ENCODE measurements around the gene MRPL20.
"Not testable (repeated sequence)": the region's sequence is repeated elsewhere in the genome, so short reads cannot be mapped to it uniquely, and the experiment has no call there.

The MRPL20 gene

DNA sequence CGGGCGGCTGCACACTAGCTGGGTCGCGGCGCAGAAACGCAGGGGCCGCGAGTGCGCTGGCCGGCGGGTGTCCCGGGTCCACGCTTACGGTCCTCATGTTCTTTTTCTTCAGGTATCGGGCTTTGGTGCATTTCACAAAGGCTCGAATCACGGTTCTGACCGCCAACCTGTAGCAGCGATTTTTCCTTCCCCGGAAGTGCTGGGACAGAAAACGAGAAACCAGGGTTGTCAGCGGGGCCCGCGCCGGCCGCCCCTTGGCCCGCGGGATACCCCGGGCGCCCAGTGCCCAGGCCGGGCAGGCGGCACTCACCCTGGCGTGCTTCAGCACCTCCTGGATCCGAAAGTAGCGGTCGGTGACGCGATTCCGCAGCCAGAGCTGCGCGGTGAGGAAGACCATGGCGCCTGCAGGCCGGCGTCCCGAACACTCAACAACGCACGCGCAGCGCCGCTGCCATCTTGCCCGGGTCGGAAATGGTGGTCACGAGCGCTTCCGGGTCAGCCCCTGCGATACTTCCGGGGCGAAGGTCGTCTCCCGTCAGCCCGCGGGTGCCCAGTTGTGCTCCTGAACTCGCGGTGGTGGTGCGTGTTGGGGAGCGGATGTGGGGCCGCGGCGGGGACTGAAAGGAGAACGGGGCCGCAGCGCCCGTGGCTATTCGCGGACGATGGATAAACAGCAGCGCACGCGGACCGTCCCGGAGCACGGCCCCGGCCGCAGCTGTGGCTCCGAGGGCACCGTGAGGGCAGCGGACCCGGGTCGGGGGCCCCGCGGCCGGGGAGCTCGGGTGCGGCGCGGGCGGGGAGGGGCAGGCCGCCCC is at the start of gene MRPL20:
TSS of gene MRPL20 (minus strand) at position 473 of the 815 bp plus-strand sequence. CDS start at position 397, 76 bp downstream.
- DNase-seq (ENCODE audit: low read depth in 2 of 2) = peak; percentile 92 to 94

DNA sequence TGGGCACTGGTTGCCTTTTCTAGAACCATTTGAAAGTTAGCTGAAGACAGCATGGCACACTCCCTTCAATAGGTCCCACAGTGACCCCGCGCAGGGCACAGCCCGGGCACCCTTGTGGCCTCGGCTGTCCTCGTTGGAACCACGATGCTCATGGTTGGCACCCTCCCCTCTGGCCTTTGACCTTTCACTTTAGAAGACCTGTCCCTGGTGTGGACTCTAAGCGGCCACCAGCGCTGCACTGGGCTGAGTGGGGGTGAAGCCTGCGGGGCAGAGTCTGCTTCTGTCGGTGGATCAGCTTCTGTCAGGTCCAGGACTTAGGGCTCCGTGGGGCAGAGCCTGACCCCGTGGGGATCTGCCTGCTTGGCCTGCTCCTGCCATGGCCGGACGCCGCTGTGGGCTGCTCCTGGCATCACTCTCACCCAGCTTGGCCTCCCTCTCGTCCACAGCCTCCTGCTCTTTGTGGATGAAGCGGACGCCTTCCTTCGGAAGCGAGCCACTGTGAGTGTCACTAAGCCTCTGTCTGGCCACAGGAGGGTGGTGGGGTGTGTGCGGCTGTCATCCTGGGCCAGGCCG is 49.7 kb upstream of the MRPL20 start:
- DNase-seq (ENCODE audit: low read depth in 2 of 2) = not testable (repeated sequence)

DNA sequence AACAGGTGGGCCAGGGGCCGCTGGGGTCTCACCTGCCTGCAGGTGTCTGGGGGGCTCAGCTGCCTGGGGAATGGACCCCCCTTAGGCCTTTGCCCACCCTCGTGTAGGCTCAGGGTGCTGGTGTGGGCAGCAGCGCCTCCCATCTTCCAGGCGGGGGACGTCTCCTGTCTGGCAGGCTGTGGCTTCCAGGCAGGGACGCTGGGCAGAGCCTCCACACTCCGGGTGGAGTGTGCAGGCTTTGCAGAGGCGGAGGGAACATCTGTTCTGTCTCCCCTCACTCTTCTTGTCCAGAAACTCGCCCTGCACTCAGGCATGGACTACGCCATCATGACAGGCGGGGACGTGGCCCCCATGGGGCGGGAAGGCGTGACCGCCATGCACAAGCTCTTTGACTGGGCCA is 48.8 kb upstream of the MRPL20 start:
- not testable (repeated sequence) for DNase-seq (ENCODE audit: low read depth in 2 of 2)

DNA sequence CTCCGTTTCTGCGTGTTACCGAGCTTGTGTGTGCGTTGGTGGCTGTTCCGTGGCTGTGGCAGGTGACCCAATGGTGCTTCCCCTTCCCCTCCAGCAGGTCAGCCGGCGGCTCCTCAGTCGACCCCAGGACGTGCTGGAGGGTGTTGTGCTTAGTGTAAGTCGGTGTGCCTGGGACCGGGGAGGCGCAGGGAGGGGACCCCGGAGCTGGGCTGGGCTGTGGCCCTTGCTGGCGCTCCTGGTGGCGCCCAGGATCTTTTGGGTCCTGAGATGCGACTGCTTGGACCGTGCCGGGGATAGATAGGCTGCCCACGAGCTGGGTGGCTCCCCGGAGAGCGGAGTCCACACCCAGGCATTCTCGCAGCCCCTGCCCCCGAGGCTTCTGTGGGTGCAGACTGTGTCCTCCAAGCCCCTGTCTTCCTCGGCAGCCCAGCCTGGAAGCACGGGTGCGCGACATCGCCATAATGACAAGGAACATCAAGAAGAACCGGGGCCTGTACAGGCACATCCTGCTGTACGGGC is 48.3 kb upstream of the MRPL20 start:
- no peak for DNase-seq (ENCODE audit: low read depth in 2 of 2)

DNA sequence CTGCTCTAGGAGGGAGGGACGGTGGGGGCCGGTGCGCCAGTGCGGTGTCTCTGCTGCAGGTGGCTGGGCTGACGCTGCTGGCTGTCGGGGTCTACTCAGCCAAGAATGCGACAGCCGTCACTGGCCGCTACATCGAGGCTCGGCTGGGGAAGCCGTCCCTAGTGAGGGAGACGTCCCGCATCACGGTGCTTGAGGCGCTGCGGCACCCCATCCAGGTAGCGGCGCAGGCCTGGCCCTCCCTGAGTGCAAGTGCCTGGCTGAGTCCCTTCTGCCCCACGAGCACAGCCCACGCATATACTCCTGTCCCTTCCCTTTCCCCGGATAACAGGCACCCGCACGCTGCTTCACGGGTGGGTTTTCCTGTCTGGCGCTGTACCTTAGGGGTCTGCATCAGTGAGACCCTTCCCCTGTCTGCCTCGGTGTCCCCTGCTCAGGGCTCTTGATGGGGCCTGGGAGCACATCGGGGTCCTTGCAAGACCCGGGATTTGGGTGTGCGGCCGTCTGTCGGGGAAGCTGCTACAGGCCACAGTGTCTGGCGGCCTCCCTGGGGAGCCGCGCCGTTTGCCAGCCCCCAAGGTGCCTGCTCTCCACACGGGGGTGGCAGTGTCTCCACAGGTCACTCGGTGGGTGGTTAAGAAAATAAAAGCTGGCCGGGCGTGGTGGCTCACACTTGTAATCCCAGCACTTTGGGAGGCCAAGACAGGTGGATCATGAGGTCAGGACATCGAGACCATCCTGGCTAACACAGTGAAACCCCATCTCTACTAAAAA is 47.4 kb upstream of the MRPL20 start:
- DNase-seq (ENCODE audit: low read depth in 2 of 2) = not testable (repeated sequence)

DNA sequence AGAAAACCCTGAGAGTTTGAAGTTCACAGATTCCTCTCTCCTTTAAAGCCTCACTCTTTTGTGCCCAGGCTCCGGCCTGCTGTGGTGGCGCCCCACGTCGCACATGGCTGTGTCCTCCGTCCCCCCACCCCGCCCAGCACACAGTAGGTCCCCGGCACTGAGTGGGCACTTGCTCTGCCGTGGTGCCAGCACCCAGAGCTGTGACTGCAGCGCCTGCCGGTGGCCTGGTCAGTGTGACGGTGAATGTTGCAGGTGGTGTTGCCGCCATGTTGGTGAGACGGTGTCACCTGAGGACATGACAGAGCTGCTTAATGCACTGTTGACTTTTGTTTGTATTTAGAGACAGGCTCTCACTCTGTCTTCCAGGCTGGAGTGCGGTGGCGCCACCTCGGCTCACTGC is 45.8 kb upstream of the MRPL20 start:
- DNase-seq (ENCODE audit: low read depth in 2 of 2) = no peak

DNA sequence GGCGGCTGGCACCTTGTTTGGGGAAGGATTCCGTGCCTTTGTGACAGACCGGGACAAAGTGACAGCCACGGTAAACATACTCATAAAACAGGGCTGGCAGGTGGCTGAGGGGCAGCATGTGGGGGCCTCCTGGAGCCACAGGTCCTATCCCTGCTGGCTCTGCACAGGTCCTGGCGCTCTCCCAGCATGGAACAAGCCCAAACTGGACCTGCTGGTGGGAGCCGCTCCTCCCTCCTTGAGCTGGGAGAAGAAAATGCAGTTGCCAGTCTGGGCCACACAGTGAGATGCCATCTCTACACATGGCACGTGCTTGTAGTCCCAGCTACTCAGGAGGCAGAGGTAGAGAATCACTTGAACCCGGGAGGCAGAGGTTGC is 45.3 kb upstream of the MRPL20 start:
- DNase-seq (ENCODE audit: low read depth in 2 of 2) = not testable (repeated sequence)

DNA sequence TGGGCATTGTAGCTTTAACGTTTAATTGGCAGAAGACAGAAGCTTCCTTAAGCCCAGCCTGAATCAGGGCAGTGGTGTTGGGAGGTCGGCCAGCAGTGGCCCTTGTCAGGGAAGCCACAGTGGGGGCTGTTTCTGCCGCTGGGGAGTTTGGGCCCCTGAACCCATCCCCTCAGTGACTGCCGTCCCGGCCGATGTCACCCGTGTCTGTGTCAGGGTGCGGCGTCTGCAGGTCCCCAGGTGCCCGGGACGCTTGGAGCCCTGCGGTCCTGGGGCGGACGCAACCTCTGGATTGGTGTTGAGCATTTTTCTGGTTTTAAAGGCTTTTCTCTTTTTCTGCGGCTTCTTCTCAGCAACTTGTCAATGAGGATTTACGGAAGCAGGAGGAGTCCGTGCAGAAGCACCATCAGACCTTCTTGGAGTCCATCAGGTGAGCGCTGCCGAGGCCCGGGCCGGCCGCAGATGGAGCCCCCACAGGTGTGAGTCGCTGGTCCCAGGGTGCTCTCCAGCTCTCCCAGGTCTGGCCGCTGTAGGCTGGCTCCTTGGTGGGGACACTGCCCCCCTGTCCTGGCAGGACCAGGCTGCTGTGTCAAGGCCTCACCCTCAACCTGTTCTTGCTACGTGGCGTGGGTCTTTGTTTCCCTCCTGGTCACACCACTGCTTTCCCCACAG is 44.7 kb upstream of the MRPL20 start:
- no peak for DNase-seq (ENCODE audit: low read depth in 2 of 2)

DNA sequence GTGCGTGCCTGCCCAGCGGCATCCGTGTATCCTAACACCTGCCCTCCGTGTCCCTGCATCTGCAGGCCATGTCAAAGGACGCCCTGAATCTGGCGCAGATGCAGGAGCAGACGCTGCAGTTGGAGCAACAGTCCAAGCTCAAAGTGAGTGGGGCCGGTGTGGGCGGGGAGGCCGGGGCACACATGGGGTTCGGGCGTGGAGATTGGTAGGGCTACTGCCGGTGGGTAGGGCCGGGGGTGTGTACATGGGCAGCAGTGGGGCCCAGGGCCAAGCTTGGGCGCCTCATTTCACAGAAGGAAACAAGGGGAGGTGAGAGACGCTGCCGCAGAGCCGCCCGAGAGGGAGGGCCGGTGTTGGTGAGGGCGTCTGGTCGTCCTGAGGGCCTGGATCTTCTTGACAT is 43.5 kb upstream of the MRPL20 start:
- not testable (repeated sequence) for DNase-seq (ENCODE audit: low read depth in 2 of 2)

DNA sequence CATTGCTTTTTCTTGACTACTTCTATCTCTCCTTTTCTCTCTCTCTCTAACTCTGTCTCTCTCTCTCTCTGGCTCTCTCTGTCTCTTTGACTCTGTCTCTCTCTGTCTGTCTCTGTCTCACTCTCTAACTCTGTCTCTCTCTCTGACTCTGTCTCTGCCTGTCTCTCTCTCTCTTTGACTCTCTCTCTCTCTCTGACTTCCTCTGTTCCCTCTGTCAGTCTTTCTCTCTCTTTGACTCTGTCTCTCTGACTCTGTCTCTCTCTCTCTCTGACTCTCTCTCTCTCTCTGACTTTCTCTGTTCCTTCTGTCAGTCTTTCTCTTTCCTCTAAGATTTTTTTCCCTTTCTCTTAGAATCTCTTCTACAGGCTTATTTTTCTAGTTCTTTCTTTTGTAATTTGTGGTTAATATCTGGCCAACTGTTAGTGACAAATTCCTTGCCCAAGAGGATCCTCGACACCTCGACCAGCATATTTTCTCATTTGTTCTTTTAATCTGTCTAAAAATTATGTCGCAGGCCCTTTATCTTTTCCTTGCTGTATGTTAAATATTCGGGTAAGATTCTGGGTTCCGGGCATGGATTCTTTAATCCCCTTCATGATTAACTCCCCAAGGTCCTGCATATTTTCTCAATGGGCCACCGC is 42.1 kb upstream of the MRPL20 start, which contains the start of gene ATAD3C:
TSS of gene ATAD3C (plus strand) at position 591 of the 641 bp plus-strand sequence. CDS start 995 bp downstream, outside the sequence.
- DNase-seq (ENCODE audit: low read depth in 2 of 2) = no peak

DNA sequence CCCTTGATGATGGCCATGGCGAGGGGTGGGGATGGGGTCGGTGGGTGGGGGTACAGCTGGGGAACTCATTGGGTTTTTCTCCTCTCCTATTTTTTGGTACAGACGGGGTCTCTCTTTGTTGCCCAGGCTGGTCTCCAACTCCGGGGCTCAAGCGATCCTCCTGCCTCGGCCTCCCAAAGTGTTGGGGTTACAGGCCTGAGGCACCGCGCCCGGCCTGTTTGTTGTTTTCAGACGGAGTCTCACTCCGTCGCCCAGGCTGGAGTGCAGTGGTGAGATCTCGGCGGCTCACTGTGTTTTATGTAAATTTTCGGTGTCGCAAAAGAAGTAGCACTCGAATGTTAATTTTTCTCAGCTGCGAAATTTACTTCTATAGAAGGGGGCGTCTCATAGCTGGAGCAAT is 39.5 kb upstream of the MRPL20 start:
- not testable (repeated sequence) for DNase-seq (ENCODE audit: low read depth in 2 of 2)

DNA sequence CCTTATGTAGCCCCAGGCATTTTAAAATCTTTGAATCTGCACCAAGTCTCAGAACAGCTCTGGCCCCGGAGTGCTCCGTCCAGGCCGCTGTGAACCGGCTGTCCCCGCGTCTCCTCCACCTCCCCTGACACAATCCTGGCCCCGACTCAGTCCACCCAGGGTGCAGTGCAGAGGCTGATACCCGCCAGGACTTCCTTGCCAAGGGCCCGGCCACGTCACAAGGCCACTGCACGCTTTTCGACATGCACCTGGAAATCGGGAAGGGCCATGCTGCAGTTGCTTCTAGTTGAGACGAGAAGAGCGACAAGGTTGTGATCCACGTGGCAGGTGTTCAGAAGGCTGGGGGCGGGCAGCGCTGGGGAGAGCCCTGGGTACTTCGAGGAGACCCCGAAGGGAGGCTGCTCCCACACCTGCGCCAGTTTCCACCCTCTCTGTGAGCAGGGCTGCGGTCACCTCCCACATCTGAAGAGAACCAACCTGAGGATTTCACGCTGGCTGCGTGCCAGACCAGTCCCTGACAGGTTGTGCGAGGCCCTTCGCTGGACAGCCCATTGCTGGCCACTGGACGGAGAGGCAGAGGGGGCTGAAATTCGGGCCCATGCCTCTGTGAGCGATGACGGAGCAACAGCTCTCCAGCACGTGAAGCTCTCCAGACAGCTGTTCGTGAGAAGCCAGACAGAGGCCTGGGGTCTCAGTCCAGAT is 35.1 kb upstream of the MRPL20 start:
- DNase-seq (ENCODE audit: low read depth in 2 of 2) = no peak

DNA sequence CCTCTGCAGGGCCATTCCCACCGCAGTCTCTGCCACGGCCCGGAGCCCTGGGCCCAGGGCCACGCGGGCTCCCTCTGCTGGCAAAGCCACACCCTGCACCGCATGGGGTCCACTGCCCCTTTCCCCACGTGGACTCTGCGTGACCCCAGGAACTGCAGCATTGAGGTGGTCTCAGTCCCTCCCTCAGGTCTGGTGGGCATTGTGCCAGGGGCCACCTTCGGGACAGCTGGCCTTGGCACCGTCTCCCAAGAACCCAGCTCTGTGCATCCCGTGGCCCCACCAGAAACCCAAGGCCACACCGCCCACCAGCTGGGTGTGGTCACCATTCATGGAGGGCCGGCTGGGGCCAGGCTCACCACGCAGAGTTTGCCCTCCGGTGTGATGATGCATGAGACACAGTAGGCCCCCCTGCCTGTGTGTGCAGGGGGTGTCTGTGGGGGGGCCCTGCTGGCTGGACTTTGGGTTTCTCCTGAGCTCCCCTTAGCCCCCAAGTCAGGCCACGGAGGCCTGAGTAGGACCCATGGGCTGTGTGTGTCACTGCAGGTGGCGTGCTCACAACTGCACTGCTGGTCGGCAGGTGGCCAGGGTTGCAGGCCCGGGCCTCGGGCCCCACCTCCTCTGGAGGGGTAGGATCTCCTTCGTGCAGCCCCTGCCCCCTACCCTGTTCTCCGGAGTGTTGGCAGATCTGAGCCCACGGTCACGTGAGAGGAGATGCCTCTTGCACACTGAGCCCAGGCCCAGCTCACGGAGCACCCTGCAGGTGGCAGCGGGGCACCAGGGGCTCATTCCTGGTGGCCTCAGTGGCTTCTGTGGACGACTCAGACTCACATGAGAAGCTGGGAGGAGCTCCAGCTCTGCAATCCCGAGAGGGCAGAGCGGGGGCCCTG is 34.2 kb upstream of the MRPL20 start:
- DNase-seq (ENCODE audit: low read depth in 2 of 2) = peak; percentile 8 to 21

DNA sequence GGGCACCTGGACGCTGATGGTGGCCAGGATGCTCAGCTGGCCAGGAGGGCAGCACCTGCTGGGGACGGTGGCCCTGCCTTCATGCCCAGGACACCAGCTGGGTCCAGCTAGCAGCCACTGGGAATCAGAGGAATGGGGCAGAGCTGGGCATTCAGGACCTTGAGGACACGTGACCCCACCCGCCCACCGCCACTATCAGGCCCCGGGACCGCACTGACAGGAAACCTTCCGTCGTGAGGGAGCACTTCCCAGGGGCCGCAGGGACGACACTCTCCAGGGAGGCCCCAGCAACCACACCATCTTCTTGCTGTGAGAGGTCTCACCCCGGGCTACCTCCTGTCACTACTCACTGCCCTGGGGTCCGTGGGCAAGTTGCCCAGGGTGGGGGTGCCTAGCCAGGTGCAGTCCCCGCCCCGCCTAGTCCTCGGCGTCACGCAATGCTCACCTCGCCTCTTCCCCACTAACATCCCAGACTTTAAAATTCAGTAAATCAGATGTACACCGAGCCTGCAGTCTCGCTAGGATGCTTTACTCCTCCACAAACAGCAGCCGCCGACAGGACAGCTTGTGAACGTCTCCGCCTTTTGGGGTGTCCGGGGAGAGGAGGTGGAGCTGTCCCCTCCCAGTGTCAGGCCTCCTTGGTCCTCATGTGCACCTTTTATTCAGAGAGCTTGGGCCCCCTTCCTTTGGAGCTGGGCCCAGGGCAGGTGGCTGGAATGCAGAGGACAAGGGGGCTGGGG is 33.3 kb upstream of the MRPL20 start:
- no peak for DNase-seq (ENCODE audit: low read depth in 2 of 2)

DNA sequence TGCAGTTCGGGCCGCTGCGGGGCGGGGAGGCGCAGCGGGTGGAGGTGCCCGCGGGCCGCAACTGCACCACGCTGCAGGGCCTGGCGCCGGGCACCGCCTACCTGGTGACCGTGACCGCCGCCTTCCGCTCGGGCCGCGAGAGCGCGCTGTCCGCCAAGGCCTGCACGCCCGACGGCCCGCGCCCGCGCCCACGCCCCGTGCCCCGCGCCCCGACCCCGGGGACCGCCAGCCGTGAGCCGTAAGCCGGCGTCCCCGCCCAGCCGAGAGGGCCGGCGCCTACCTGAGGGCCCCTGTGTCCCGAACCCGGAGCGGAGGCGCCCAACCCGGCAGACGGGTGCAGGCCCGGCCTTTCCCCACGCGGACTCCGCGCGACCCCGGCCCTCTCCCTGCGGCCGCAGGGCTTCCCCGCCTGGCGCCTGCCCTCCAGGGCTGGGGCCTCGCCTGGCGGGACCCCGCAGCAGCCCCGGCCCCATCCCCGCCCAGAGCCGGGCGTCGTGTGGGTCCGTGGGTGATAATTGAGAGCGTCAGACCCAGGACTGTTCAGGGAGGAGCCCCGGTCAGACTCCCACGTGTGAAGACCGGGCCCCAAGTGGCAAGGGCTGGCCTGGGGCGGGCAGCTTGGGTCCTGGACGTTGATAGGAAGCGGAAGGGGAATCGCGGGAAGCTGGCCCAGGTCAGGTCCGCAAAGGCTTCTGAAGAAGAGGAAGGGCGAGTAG is 32.6 kb upstream of the MRPL20 start:
- no peak for DNase-seq (ENCODE audit: low read depth in 2 of 2)

DNA sequence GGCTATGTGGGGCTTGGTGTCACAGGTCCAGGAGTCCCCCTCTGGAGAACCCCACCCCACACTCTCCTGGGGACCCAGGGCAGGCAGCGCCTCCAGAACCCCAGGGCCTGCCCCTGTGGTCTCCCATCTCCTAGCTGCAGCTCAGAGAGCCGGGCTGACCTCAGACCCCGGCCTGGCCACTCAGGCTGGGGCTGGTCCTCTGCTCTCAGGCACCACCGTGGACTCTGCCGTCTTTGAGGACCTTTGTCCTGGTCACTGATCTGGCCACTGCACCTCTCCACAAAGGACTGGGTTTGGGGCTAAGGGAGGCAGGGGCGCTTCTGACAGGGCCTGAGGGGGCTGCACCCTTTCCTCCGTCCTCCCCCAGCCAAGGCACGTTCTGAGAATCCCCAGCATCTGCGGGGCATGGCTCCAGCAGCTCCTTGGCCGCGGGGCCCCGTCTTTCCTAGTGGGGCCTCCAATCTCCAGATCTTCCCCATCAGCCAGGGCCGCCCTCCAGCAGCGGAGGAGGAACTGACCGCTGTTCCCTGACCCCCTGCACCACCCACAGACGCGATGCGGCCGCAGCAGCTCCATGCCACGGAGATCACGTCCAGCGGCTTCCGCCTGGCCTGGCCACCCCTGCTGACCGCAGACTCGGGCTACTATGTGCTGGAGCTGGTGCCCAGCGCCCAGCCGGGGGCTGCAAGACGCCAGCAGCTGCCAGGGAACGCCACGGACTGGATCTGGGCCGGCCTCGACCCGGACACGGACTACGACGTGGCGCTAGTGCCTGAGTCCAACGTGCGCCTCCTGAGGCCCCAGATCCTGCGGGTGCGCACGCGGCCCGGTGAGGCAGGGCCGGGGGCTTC is 31.7 kb upstream of the MRPL20 start:
- no peak for DNase-seq (ENCODE audit: low read depth in 2 of 2)

DNA sequence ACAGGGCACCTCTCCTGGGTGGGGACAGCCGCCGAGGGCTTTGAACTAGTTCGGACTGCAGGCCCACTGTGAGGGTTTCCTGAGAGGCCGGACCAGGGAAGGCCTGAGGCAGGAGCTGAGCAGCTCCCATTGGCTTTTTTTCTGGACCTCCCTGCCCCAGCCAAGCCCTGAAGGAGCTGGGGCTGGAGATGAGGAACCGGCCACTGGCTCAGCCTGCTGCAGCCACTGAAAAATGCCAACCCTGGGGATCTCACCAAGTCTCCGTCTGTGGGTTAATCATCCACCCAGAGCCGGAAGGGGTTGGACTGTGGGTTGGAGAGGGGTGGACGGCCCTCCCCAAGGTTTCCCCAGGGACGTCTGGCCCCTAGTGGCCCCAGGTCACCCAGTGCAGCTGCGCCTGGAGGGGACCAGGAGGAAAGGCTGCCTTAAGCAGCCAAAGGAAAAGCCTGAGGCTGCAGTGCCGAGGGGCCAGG is 30.8 kb upstream of the MRPL20 start:
- DNase-seq (ENCODE audit: low read depth in 2 of 2) = no peak

All from stimulated activated CD8-positive, alpha-beta memory T cell treated with anti-CD3 and anti-CD28 coated beads, Interleukin-7, amount 100 ng/mL, for 4 hours (primary cell).